ENCODE results near the gene P3H4. TPM values are rescaled to one million over a fixed set of nuclear protein-coding genes. Genes with fewer than 3 reads are reported as not detected.

The P3H4 gene
- total RNA-seq, 2 donors from 2014 or later, result 3.4 to 3.8 TPM

GRCh38 chr17:41766135-41766534 lies 45.6 kb downstream of the P3H4 start:
- H3K27ac Mint-ChIP-seq, result no peak overlapping the region
- H3K36me3 Mint-ChIP-seq (ENCODE audit: insufficient read depth in 2 of 2), result no peaks in the 10 kb centered on the region
- H3K27me3 Mint-ChIP-seq (ENCODE audit: low read depth), result no peaks in the 10 kb centered on the region
- no peaks in the 10 kb centered on the region for H3K9me3 Mint-ChIP-seq
- H3K4me3 Mint-ChIP-seq, result no peak overlapping the region
- DNase-seq (no peak), ATAC-seq (replicated peaks in 1 of 2) (no peak)
- H3K4me1 Mint-ChIP-seq (ENCODE audit: low read depth), result no peaks in the 10 kb centered on the region

- ATAC-seq (replicated peaks in 1 of 2) (no peak), DNase-seq (no peak)
- H3K36me3 Mint-ChIP-seq (ENCODE audit: insufficient read depth in 2 of 2), result no peaks in the 10 kb centered on the region
- H3K4me3 Mint-ChIP-seq, result no peak overlapping the region
- no peaks in the 10 kb centered on the region for H3K9me3 Mint-ChIP-seq
- H3K4me1 Mint-ChIP-seq (ENCODE audit: low read depth), result no peaks in the 10 kb centered on the region
- H3K27ac Mint-ChIP-seq, result no peak overlapping the region
- H3K27me3 Mint-ChIP-seq (ENCODE audit: low read depth), result no peaks in the 10 kb centered on the region
Observed at GRCh38 chr17:41763327-41763726, 48.4 kb downstream of the P3H4 start.

- Mint-ChIP-seq H3K27me3 (ENCODE audit: low read depth) (no peaks in the 10 kb centered on the region), H3K9me3 (no peaks in the 10 kb centered on the region)
- ATAC-seq (replicated peaks in 1 of 2), result no peak
Observed at GRCh38 chr17:41762841-41763240, 48.9 kb downstream of the P3H4 start.

GRCh38 chr17:41762391-41762790 lies 49.4 kb downstream of the P3H4 start:
- Mint-ChIP-seq H3K4me1 (ENCODE audit: low read depth) (no peaks in the 10 kb centered on the region), H3K36me3 (ENCODE audit: insufficient read depth in 2 of 2) (no peaks in the 10 kb centered on the region), H3K27ac (no peak overlapping the region), H3K9me3 (no peaks in the 10 kb centered on the region), H3K4me3 (no peak overlapping the region), H3K27me3 (ENCODE audit: low read depth) (no peaks in the 10 kb centered on the region)
- ATAC-seq (replicated peaks in 1 of 2) (no peak), DNase-seq (no peak)

More at GRCh38 chr17:41762841-41763240, 48.9 kb downstream of the P3H4 start:
- Mint-ChIP-seq H3K36me3 (ENCODE audit: insufficient read depth in 2 of 2) (no peaks in the 10 kb centered on the region), H3K27ac (no peak overlapping the region), H3K4me1 (ENCODE audit: low read depth) (no peaks in the 10 kb centered on the region), H3K4me3 (no peak overlapping the region)
- no peak for DNase-seq

GRCh38 chr17:41760878-41761277 lies 50.9 kb downstream of the P3H4 start:
- H3K4me1 Mint-ChIP-seq (ENCODE audit: low read depth), result no peaks in the 10 kb centered on the region
- DNase-seq (no peak), ATAC-seq (replicated peaks in 1 of 2) (no peak)
- H3K27ac Mint-ChIP-seq, result no peak overlapping the region
- H3K9me3 Mint-ChIP-seq, result no peaks in the 10 kb centered on the region
- H3K27me3 Mint-ChIP-seq (ENCODE audit: low read depth), result no peaks in the 10 kb centered on the region
- H3K36me3 Mint-ChIP-seq (ENCODE audit: insufficient read depth in 2 of 2), result no peaks in the 10 kb centered on the region
- no peak overlapping the region for H3K4me3 Mint-ChIP-seq

GRCh38 chr17:41758601-41759000 lies 53.1 kb downstream of the P3H4 start:
- no peaks in the 10 kb centered on the region for H3K4me1 Mint-ChIP-seq (ENCODE audit: low read depth)
- no peak overlapping the region for H3K4me3 Mint-ChIP-seq
- no peaks in the 10 kb centered on the region for H3K9me3 Mint-ChIP-seq
- no peak overlapping the region for H3K27ac Mint-ChIP-seq
- no peaks in the 10 kb centered on the region for H3K36me3 Mint-ChIP-seq (ENCODE audit: insufficient read depth in 2 of 2)
- H3K27me3 Mint-ChIP-seq (ENCODE audit: low read depth), result no peaks in the 10 kb centered on the region
- no peak for DNase-seq
- no peak for ATAC-seq (replicated peaks in 1 of 2)

- no peak for ATAC-seq (replicated peaks in 1 of 2)
- H3K9me3 Mint-ChIP-seq, result no peaks in the 10 kb centered on the region
- no peaks in the 10 kb centered on the region for H3K27me3 Mint-ChIP-seq (ENCODE audit: low read depth)
- no peaks in the 10 kb centered on the region for H3K36me3 Mint-ChIP-seq (ENCODE audit: insufficient read depth in 2 of 2)
- H3K4me3 Mint-ChIP-seq, result no peak overlapping the region
- H3K27ac Mint-ChIP-seq, result no peak overlapping the region
- no peak for DNase-seq
- no peaks in the 10 kb centered on the region for H3K4me1 Mint-ChIP-seq (ENCODE audit: low read depth)
Observed at GRCh38 chr17:41754066-41754465, 57.7 kb downstream of the P3H4 start.

Other genes starting within 250 kb of the P3H4 start
- gene KRT9, start 239.9 kb downstream of the P3H4 start, total RNA-seq, result not detected
- not detected for gene KRT14, start 225.1 kb downstream of the P3H4 start, total RNA-seq
- not detected for gene KRT16, start 199.2 kb downstream of the P3H4 start, total RNA-seq
- under 1 TPM in 1 of 2 donors, not detected in 1; 0.63 TPM for gene KRT17, start 187.4 kb downstream of the P3H4 start, total RNA-seq
- 1,000 to 10,000 TPM; 2,404 to 2,458 TPM for gene EIF1, start 123.1 kb downstream of the P3H4 start, total RNA-seq
- gene GAST, start 99.6 kb downstream of the P3H4 start, total RNA-seq, result not detected
- under 1 TPM; 0.17 to 0.21 TPM for gene HAP1, start 77.3 kb downstream of the P3H4 start, total RNA-seq
- gene JUP, start 25.2 kb downstream of the P3H4 start, total RNA-seq, result under 1 TPM; 0.86 to 0.99 TPM
- 1 to 10 TPM; 3.2 TPM for gene FKBP10, start 1.1 kb upstream of the P3H4 start, total RNA-seq
- gene NT5C3B, start 24.3 kb upstream of the P3H4 start, total RNA-seq, result 10 to 100 TPM; 34.9 to 49.5 TPM
- gene KLHL10, start 25.9 kb upstream of the P3H4 start, total RNA-seq, result under 1 TPM in 1 of 2 donors, not detected in 1; 0.36 TPM
- 10 to 100 TPM; 17.6 to 24.4 TPM for gene KLHL11, start 53.5 kb upstream of the P3H4 start, total RNA-seq
- gene ACLY, start 107.0 kb upstream of the P3H4 start, total RNA-seq, result 100 to 1,000 TPM; 124 to 129 TPM
- gene ODAD4, start 118.7 kb upstream of the P3H4 start, total RNA-seq, result 1 to 10 TPM in 1 of 2 donors, under 1 TPM in 1; 0.72 to 1.6 TPM
- 10 to 100 TPM; 51.4 to 53.8 TPM for gene CNP, start 154.8 kb upstream of the P3H4 start, total RNA-seq
- 100 to 1,000 TPM; 106 to 117 TPM for gene DNAJC7, start 205.5 kb upstream of the P3H4 start, total RNA-seq
- 10 to 100 TPM; 18.6 to 24.3 TPM for gene NKIRAS2, start 208.1 kb upstream of the P3H4 start, total RNA-seq
- 1 to 10 TPM in 1 of 2 donors, under 1 TPM in 1; 0.86 to 1.3 TPM for gene C17orf113, start 238.7 kb upstream of the P3H4 start, total RNA-seq